ENCODE measurements around the gene PSG7. TPM values are rescaled to one million over a fixed set of nuclear protein-coding genes. Genes with fewer than 3 reads are reported as not detected.
"Not testable (repeated sequence)": the region's sequence is repeated elsewhere in the genome, so short reads cannot be mapped to it uniquely, and the experiment has no call there.

Gene PSG7
- total RNA-seq, 2 donors from 2014 or later, result not detected

DNA sequence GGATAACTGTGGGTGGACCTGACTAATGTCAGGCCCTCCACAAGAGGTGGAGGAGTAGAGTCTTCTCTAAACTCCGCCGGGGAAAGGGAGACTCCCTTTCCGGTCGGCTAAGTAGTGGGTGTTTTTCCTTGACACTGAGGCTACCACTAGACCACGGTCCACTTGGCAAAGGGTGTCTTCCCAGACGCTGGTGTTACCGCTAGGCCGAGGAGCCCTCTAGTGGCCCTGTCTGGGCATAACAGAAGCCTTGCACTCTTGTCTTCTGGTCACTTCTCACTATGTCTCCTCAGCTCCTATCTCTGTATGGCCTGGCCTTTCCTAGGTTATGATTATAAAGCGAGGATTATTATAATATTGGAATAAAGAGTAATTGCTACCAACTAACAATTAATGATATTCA is 13.9 kb downstream of the PSG7 start:
- WGBS, 2 experiments (ENCODE audit: insufficient coverage in 1 of 2, insufficient read length in 1 of 2), result 40 to 42% methylated on average over 5 to 8 of the region's 9 CpGs
- H3K4me1 Mint-ChIP-seq; H3K4me1 ChIP-seq (ENCODE audit: control insufficient read depth, insufficient read depth, low read length); H3K27me3 Mint-ChIP-seq (ENCODE audit: insufficient read depth); H3K27ac Mint-ChIP-seq; H3K9ac ChIP-seq (ENCODE audit: extremely low read depth, low read length, poor library complexity, severe bottlenecking); H3K4me3 Mint-ChIP-seq; H3K36me3 Mint-ChIP-seq (ENCODE audit: low read depth); H3K36me3 ChIP-seq (ENCODE audit: control insufficient read depth, insufficient read depth, low read length); H3K27me3 ChIP-seq (ENCODE audit: control insufficient read depth, insufficient read depth, low read length, poor library complexity, severe bottlenecking); H3K4me3 ChIP-seq (ENCODE audit: low read length); H3K9me3 ChIP-seq (ENCODE audit: control insufficient read depth, low read length); H3K27ac ChIP-seq (ENCODE audit: low read depth, low read length): not testable (repeated sequence)
- TF ChIP-seq, protein P1, sequence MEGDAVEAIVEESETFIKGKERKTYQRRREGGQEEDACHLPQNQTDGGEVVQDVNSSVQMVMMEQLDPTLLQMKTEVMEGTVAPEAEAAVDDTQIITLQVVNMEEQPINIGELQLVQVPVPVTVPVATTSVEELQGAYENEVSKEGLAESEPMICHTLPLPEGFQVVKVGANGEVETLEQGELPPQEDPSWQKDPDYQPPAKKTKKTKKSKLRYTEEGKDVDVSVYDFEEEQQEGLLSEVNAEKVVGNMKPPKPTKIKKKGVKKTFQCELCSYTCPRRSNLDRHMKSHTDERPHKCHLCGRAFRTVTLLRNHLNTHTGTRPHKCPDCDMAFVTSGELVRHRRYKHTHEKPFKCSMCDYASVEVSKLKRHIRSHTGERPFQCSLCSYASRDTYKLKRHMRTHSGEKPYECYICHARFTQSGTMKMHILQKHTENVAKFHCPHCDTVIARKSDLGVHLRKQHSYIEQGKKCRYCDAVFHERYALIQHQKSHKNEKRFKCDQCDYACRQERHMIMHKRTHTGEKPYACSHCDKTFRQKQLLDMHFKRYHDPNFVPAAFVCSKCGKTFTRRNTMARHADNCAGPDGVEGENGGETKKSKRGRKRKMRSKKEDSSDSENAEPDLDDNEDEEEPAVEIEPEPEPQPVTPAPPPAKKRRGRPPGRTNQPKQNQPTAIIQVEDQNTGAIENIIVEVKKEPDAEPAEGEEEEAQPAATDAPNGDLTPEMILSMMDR (conservative IDR thresholded peaks at IDR 0.05), result peak; percentile 57
- DNase-seq, result peak; percentile 56
- peaks cover 98% of the 10 kb centered on the region for H3K9me3 Mint-ChIP-seq

DNA sequence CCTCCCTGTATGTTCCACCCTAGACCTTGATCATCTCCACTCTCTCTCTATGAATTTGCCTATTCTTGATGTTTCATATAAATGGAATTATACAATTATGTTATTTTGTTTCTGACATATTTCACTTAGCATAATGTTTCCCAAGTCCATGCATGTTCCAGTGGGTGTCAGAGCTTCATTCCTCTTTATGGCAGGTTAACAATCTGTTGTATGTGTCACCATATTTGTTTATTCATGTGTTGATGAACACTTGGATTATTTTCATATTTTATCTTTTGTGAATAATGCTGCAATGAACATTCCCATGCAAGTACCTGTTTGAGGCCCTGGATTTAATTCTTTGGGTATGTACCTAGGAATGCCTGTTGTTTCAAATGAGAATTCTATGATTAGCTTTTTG is 16.0 kb downstream of the PSG7 start:
- H3K9me3 Mint-ChIP-seq, result peaks cover 98% of the 10 kb centered on the region
- not testable (repeated sequence) for H3K27me3 ChIP-seq (ENCODE audit: control insufficient read depth, insufficient read depth, low read length, poor library complexity, severe bottlenecking); H3K4me3 ChIP-seq (ENCODE audit: low read length); H3K9me3 ChIP-seq (ENCODE audit: control insufficient read depth, low read length); H3K36me3 ChIP-seq (ENCODE audit: control insufficient read depth, insufficient read depth, low read length); H3K27ac Mint-ChIP-seq; H3K27ac ChIP-seq (ENCODE audit: low read depth, low read length); H3K27me3 Mint-ChIP-seq (ENCODE audit: insufficient read depth); H3K4me1 Mint-ChIP-seq; H3K4me3 Mint-ChIP-seq; H3K9ac ChIP-seq (ENCODE audit: extremely low read depth, low read length, poor library complexity, severe bottlenecking); DNase-seq; H3K4me1 ChIP-seq (ENCODE audit: control insufficient read depth, insufficient read depth, low read length); H3K36me3 Mint-ChIP-seq (ENCODE audit: low read depth)

DNA sequence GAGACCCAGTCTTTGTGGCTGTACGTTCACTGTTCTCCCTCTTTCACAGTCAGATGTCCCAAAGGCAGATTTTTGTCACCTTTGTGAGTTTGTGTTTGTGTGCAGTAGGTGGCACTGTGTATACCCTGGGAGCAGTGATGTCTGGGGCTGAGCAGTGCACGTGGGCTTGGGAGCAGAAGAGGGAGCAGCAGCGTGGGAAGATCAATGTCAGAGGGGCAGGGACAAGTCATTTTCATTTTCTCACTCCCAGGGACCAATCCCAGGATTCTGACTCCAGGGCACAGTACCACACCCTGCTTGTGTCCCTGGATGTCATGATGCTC is 17.3 kb downstream of the PSG7 start:
- Mint-ChIP-seq H3K9me3 (peaks cover 99% of the 10 kb centered on the region), H3K27me3 (ENCODE audit: insufficient read depth) (no peaks in the 10 kb centered on the region)

More for the DNA sequence above, 17.3 kb downstream of the PSG7 start:
- Histone ChIP-seq H3K36me3 (ENCODE audit: control insufficient read depth, insufficient read depth, low read length) (no peaks in the 10 kb centered on the region), H3K4me3 (ENCODE audit: low read length) (no peak overlapping the region), H3K27me3 (ENCODE audit: control insufficient read depth, insufficient read depth, low read length, poor library complexity, severe bottlenecking) (no peaks in the 10 kb centered on the region), H3K27ac (ENCODE audit: low read depth, low read length) (no peak overlapping the region), H3K9me3 (ENCODE audit: control insufficient read depth, low read length) (peaks cover 6% of the 10 kb centered on the region), H3K9ac (ENCODE audit: extremely low read depth, low read length, poor library complexity, severe bottlenecking) (no peak overlapping the region), H3K4me1 (ENCODE audit: control insufficient read depth, insufficient read depth, low read length) (no peaks in the 10 kb centered on the region)
- Mint-ChIP-seq H3K4me1 (no peaks in the 10 kb centered on the region), H3K36me3 (ENCODE audit: low read depth) (peaks cover 3% of the 10 kb centered on the region), H3K4me3 (no peak overlapping the region), H3K27ac (no peak overlapping the region)
- WGBS, 2 experiments (ENCODE audit: insufficient coverage in 1 of 2, insufficient read length in 1 of 2), result 21 to 38% methylated on average over 2 to 3 of the region's 3 CpGs
- TF ChIP-seq, protein P1 (conservative IDR thresholded peaks at IDR 0.05), result no peak
- DNase-seq, result no peak
